ENCODE data around the gene USP32.

GRCh38 chr17:60142872-60143499 is 248.9 kb downstream of the USP32 start:
- no peak for TF ChIP-seq YY1 (IDR thresholded peaks at IDR 0.05; ENCODE audit: insufficient read depth, insufficient read length)
- TF ChIP-seq ZNF274 (IDR thresholded peaks at IDR 0.05; ENCODE audit: low read depth, low read length): no peak
